Measurements from ENCODE around the gene NNT. TPM values are rescaled to one million over a fixed set of nuclear protein-coding genes. Genes with fewer than 3 reads are reported as not detected.

Gene NNT
- total and polyA plus RNA-seq, 8 donors: 72.4 to 112 (median 85.1) TPM

GRCh38 chr5:43647789-43648188, 44.8 kb downstream of the NNT start:
- DNase-seq (no peak), ATAC-seq (no peak)
- Histone ChIP-seq H3K4me1 (no peaks in the 10 kb centered on the region), H3K27me3 (no peaks in the 10 kb centered on the region), H3K4me3 (no peak overlapping the region), H3K27ac (no peak overlapping the region), H3K36me3 (peaks cover 0 to 78% of the 10 kb centered on the region in 2 donors), H3K9me3 (no peaks in the 10 kb centered on the region)
- TF ChIP-seq CTCF (IDR thresholded peaks at IDR 0.05): no peak
- intact Hi-C loops (cut with DNase I): no loop called here

- intact Hi-C loops (cut with DNase I): no loop called here
- Histone ChIP-seq H3K4me3 (no peak overlapping the region), H3K27ac (no peak overlapping the region), H3K9me3 (no peaks in the 10 kb centered on the region), H3K4me1 (no peaks in the 10 kb centered on the region), H3K36me3 (peaks cover 0 to 86% of the 10 kb centered on the region in 2 donors), H3K27me3 (no peaks in the 10 kb centered on the region)
- TF ChIP-seq CTCF (IDR thresholded peaks at IDR 0.05): no peak
- ATAC-seq (no peak), DNase-seq (no peak)
These were observed 45.6 kb downstream of the NNT start for GRCh38 chr5:43648499-43649124.

- H3K36me3 ChIP-seq: peaks cover 0 to 88% of the 10 kb centered on the region in 2 donors
- H3K27me3 ChIP-seq: no peaks in the 10 kb centered on the region
- H3K9me3 ChIP-seq: no peaks in the 10 kb centered on the region
- intact Hi-C loops (cut with DNase I): no loop called here
- H3K4me3 ChIP-seq: no peak overlapping the region
- ATAC-seq: peak; percentile 40
- H3K27ac ChIP-seq: no peak overlapping the region
- no peaks in the 10 kb centered on the region for H3K4me1 ChIP-seq
- TF ChIP-seq CTCF (IDR thresholded peaks at IDR 0.05): no peak
- no peak for DNase-seq
These were observed 46.3 kb downstream of the NNT start for GRCh38 chr5:43649256-43649655.

- Histone ChIP-seq H3K4me3 (no peak overlapping the region), H3K36me3 (peaks cover 0 to 81% of the 10 kb centered on the region in 2 donors), H3K27me3 (no peaks in the 10 kb centered on the region), H3K9me3 (no peaks in the 10 kb centered on the region), H3K4me1 (no peaks in the 10 kb centered on the region), H3K27ac (no peak overlapping the region)
- no peak for TF ChIP-seq CTCF (IDR thresholded peaks at IDR 0.05)
- intact Hi-C loops (cut with DNase I): no loop called here
- no peak for DNase-seq
- ATAC-seq: no peak
These were observed 49.7 kb downstream of the NNT start for GRCh38 chr5:43652537-43653302.

GRCh38 chr5:43658509-43658908, 55.5 kb downstream of the NNT start:
- Histone ChIP-seq H3K9me3 (no peaks in the 10 kb centered on the region), H3K27me3 (no peaks in the 10 kb centered on the region), H3K4me3 (no peak overlapping the region), H3K4me1 (no peaks in the 10 kb centered on the region), H3K27ac (no peak overlapping the region), H3K36me3 (peaks cover 0 to 62% of the 10 kb centered on the region in 2 donors)
- no peak for DNase-seq
- peak; percentile 60 for ATAC-seq
- intact Hi-C loops (cut with DNase I): no loop called here
- TF ChIP-seq CTCF (IDR thresholded peaks at IDR 0.05): no peak

Measured in left lung (tissue), 10 donors.